ENCODE results near the gene PHF2.

PHF2 gene

GRCh38 chr9:93587284-93587650, 10.9 kb downstream of the PHF2 start:
- DNase-seq (ENCODE audit: low spot score) = no peak

- DNase-seq (ENCODE audit: low spot score) = peak; percentile 4
Measured at GRCh38 chr9:93587651-93588347, 11.4 kb downstream of the PHF2 start.

GRCh38 chr9:93588641-93589609, 12.5 kb downstream of the PHF2 start:
- peak; percentile 1 for DNase-seq (ENCODE audit: low spot score)

- peak; percentile 8 for DNase-seq (ENCODE audit: low spot score)
Measured at GRCh38 chr9:93589688-93590087, 13.3 kb downstream of the PHF2 start.

- DNase-seq (ENCODE audit: low spot score) = peak; percentile 1
Measured at GRCh38 chr9:93590609-93591234, 14.3 kb downstream of the PHF2 start.

GRCh38 chr9:93591301-93592007, 15.1 kb downstream of the PHF2 start:
- DNase-seq (ENCODE audit: low spot score) = peak; percentile 1

GRCh38 chr9:93592008-93592642, 15.7 kb downstream of the PHF2 start:
- DNase-seq (ENCODE audit: low spot score) = no peak

- no peak for DNase-seq (ENCODE audit: low spot score)
Measured at GRCh38 chr9:93592643-93593021, 16.2 kb downstream of the PHF2 start.

- no peak for DNase-seq (ENCODE audit: low spot score)
Measured at GRCh38 chr9:93593144-93593658, 16.8 kb downstream of the PHF2 start.

GRCh38 chr9:93594041-93594756, 17.8 kb downstream of the PHF2 start:
- DNase-seq (ENCODE audit: low spot score) = no peak

GRCh38 chr9:93595461-93595860, 19.1 kb downstream of the PHF2 start:
- no peak for DNase-seq (ENCODE audit: low spot score)

GRCh38 chr9:93595861-93596365, 19.5 kb downstream of the PHF2 start:
- no peak for DNase-seq (ENCODE audit: low spot score)

GRCh38 chr9:93596399-93596798, 20.0 kb downstream of the PHF2 start:
- no peak for DNase-seq (ENCODE audit: low spot score)

- DNase-seq (ENCODE audit: low spot score) = no peak
Measured at GRCh38 chr9:93597142-93597706, 20.8 kb downstream of the PHF2 start.

GRCh38 chr9:93597871-93598646, 21.7 kb downstream of the PHF2 start:
- no peak for DNase-seq (ENCODE audit: low spot score)

GRCh38 chr9:93598647-93599241, 22.4 kb downstream of the PHF2 start:
- DNase-seq (ENCODE audit: low spot score) = no peak

GRCh38 chr9:93599571-93600403, 23.4 kb downstream of the PHF2 start:
- no peak for DNase-seq (ENCODE audit: low spot score)

- DNase-seq (ENCODE audit: low spot score) = no peak
Measured at GRCh38 chr9:93600504-93600903, 24.1 kb downstream of the PHF2 start.
